Neural cell (in vitro differentiated cells): ENCODE measurements around the gene MFRP. TPM values are rescaled to one million over a fixed set of nuclear protein-coding genes. Genes with fewer than 3 reads are reported as not detected.
A peak's percentile ranks its signal among the peaks of the same experiment; 100 is the strongest.

Experiments
- H2AFZ ChIP-seq: fragments of 200-600, 300-800 bp; sonication (generic), shearing (Covaris generic); 2 replicates; pipeline ENCODE4 v1.6.0; 2014; ENCODE audit warnings: low read depth, mild to moderate bottlenecking, antibody characterized with exemption, low read length, moderate library complexity
- H3F3A ChIP-seq: fragments of 200-600 bp; shearing (Covaris generic); 2 replicates; pipeline ENCODE4 v1.6.1; 2016; ENCODE audit warnings: mild to moderate bottlenecking, moderate library complexity, mixed read lengths, antibody characterized with exemption, low read length; ENCODE audit not compliant: insufficient read depth, poor library complexity, severe bottlenecking
- H3K27ac ChIP-seq: fragments of 200-600, 300-800 bp; sonication (generic), shearing (Covaris generic); 2 replicates; pipeline ENCODE4 v1.5.1; 2014; ENCODE audit warnings: mild to moderate bottlenecking, low read length, moderate library complexity
- H3K27me3 ChIP-seq: fragments of 300-800, 200-600 bp; sonication (generic), shearing (Covaris generic); 2 replicates; pipeline ENCODE4 v1.6.0; 2014; ENCODE audit warnings: mild to moderate bottlenecking, low read depth, low read length, moderate library complexity; ENCODE audit not compliant: insufficient read depth
- H3K36me3 ChIP-seq: fragments of 300-800, 200-600 bp; sonication (generic), shearing (Covaris generic); 2 replicates; pipeline ENCODE4 v1.5.1; 2014; ENCODE audit warnings: mild to moderate bottlenecking, antibody characterized with exemption, low read length, moderate library complexity; ENCODE audit not compliant: insufficient read depth
- H3K4me2 ChIP-seq: fragments of 300-800, 200-600 bp; sonication (generic), shearing (Covaris generic); 2 replicates; pipeline ENCODE4 v1.6.0; 2014; ENCODE audit warnings: mild to moderate bottlenecking, low read length
- H3K4me3 ChIP-seq: fragments of 300-800, 200-600 bp; sonication (generic), shearing (Covaris generic); 2 replicates; pipeline ENCODE4 v1.5.1; 2014; ENCODE audit warnings: mild to moderate bottlenecking, low read length, moderate library complexity
- H3K79me2 ChIP-seq: fragments of 200-600 bp; shearing (Covaris generic); replicated peaks from 2 replicates; pipeline ENCODE4 v1.6.0; 2014; ENCODE audit warnings: mild to moderate bottlenecking, low read length, moderate library complexity; ENCODE audit not compliant: insufficient read depth
- H3K9ac ChIP-seq: fragments of 300-800, 200-600 bp; sonication (generic), shearing (Covaris generic); 2 replicates; pipeline ENCODE4 v1.6.1; 2016; ENCODE audit warnings: mild to moderate bottlenecking, low read length, mixed read lengths
- H3K9me2 ChIP-seq: fragments of 200-600 bp; shearing (Covaris generic); 2 replicates; pipeline ENCODE4 v1.6.1; 2016; ENCODE audit warnings: mild to moderate bottlenecking, low read length, mixed read lengths; ENCODE audit not compliant: insufficient read depth
- H3K9me3 ChIP-seq: fragments of 200-600, 300-800 bp; sonication (generic), shearing (Covaris generic); 2 replicates; pipeline ENCODE4 v1.6.1; 2016; ENCODE audit warnings: mild to moderate bottlenecking, mixed run types, low read length, moderate library complexity, mixed read lengths
- H4K20me1 ChIP-seq: fragments of 200-600 bp; shearing (Covaris generic); 2 replicates; pipeline ENCODE4 v1.6.1; 2016; ENCODE audit warnings: mild to moderate bottlenecking, mixed run types; ENCODE audit not compliant: insufficient read depth
- CTCF ChIP-seq: fragments of 450-650 bp; IDR thresholded peaks from 2 replicates; pipeline ENCODE4 v1.5.1; 2014; ENCODE audit warnings: antibody characterized with exemption, mild to moderate bottlenecking, moderate library complexity; ENCODE audit not compliant: poor library complexity, severe bottlenecking
- EP300 ChIP-seq: fragments of 450-650 bp; conservative IDR thresholded peaks from 2 replicates; pipeline ENCODE4 v1.6.1; 2014; ENCODE audit warnings: antibody characterized with exemption, mild to moderate bottlenecking, moderate library complexity; ENCODE audit not compliant: poor library complexity, severe bottlenecking
- EZH2 ChIP-seq: fragments of 200-600, 300-800 bp; shearing (Covaris generic), sonication (generic); IDR thresholded peaks from 2 replicates; pipeline ENCODE4 v1.6.1; 2014; ENCODE audit warnings: antibody characterized with exemption, low read length, borderline replicate concordance, mild to moderate bottlenecking; ENCODE audit not compliant: insufficient read depth, poor library complexity, severe bottlenecking
- MXI1 ChIP-seq: fragments of 450-650 bp; conservative IDR thresholded peaks from 2 replicates; pipeline ENCODE4 v1.6.1; 2014; ENCODE audit warnings: antibody characterized with exemption, mild to moderate bottlenecking; ENCODE audit not compliant: poor library complexity, severe bottlenecking
- POLR2AphosphoS5 ChIP-seq: IDR thresholded peaks from 2 replicates; pipeline ENCODE4 v1.6.1; 2012
- RAD21 ChIP-seq: fragments of 450-650 bp; conservative IDR thresholded peaks from 2 replicates; pipeline ENCODE4 v1.6.1; 2014; ENCODE audit warnings: antibody characterized with exemption, mild to moderate bottlenecking, moderate library complexity
- REST ChIP-seq: IDR thresholded peaks from 2 replicates; pipeline ENCODE4 v1.6.1; 2012; ENCODE audit warnings: borderline replicate concordance
- SMC3 ChIP-seq: fragments of 450-650 bp; conservative IDR thresholded peaks from 2 replicates; pipeline ENCODE4 v1.6.1; 2014; ENCODE audit warnings: antibody characterized with exemption, mild to moderate bottlenecking, moderate library complexity; ENCODE audit not compliant: poor library complexity
- TAF1 ChIP-seq: IDR thresholded peaks from 2 replicates; pipeline ENCODE4 v1.6.1; 2012; ENCODE audit warnings: low read depth
- polyA plus RNA-seq: library from polyadenylated mRNA; depleted of rRNA; stranded (reverse); fragments of >200 nt; gene quantifications from 2 replicates; pipeline ENCODE4 v1.2.3, GENCODE V29; 2014

MFRP gene
- polyA plus RNA-seq, 1 donor from 2014 or later, result not detected

GRCh38 chr11:119339589-119340334 is 6.7 kb downstream of the MFRP start:
- Histone ChIP-seq H3K27ac (no peak overlapping the region), H4K20me1 (no peaks in the 10 kb centered on the region), H2AFZ (no peak overlapping the region), H3K9me3 (no peaks in the 10 kb centered on the region), H3K79me2 (peaks cover 4% of the 10 kb centered on the region), H3K4me3 (peak overlapping the region; percentile 53), H3F3A (no peaks in the 10 kb centered on the region), H3K36me3 (no peaks in the 10 kb centered on the region), H3K9ac (no peak overlapping the region), H3K9me2 (no peaks in the 10 kb centered on the region), H3K27me3 (peaks cover 36% of the 10 kb centered on the region), H3K4me2 (no peak overlapping the region)
- TF ChIP-seq POLR2AphosphoS5, result no peak
- TF ChIP-seq SMC3, result peak; percentile 57
- no peak for TF ChIP-seq EZH2
- TF ChIP-seq EP300, result no peak
- TF ChIP-seq RAD21, result peak; percentile 53
- TF ChIP-seq CTCF, result peak; percentile 75

GRCh38 chr11:119338965-119339588 is 7.4 kb downstream of the MFRP start:
- peaks cover 36% of the 10 kb centered on the region for H3K27me3 ChIP-seq
- H3F3A ChIP-seq, result no peaks in the 10 kb centered on the region
- TF ChIP-seq REST, result no peak
- no peak for TF ChIP-seq MXI1
- TF ChIP-seq TAF1, result no peak
- no peak for TF ChIP-seq POLR2AphosphoS5
- H3K36me3 ChIP-seq, result no peaks in the 10 kb centered on the region
- no peak overlapping the region for H3K4me2 ChIP-seq
- H3K9me2 ChIP-seq, result no peaks in the 10 kb centered on the region
- H3K79me2 ChIP-seq, result peaks cover 6% of the 10 kb centered on the region
- H3K4me3 ChIP-seq, result no peak overlapping the region
- H2AFZ ChIP-seq, result no peak overlapping the region
- no peaks in the 10 kb centered on the region for H4K20me1 ChIP-seq
- no peaks in the 10 kb centered on the region for H3K9me3 ChIP-seq
- H3K27ac ChIP-seq, result no peak overlapping the region
- H3K9ac ChIP-seq, result no peak overlapping the region
